ENCODE results near the gene KRT33A. TPM values are rescaled to one million over a fixed set of nuclear protein-coding genes. Genes with fewer than 3 reads are reported as not detected.
A peak's percentile ranks its signal among the peaks of the same experiment; 100 is the strongest.

KRT33A gene
- total and polyA plus RNA-seq, 10 donors: not detected

DNA sequence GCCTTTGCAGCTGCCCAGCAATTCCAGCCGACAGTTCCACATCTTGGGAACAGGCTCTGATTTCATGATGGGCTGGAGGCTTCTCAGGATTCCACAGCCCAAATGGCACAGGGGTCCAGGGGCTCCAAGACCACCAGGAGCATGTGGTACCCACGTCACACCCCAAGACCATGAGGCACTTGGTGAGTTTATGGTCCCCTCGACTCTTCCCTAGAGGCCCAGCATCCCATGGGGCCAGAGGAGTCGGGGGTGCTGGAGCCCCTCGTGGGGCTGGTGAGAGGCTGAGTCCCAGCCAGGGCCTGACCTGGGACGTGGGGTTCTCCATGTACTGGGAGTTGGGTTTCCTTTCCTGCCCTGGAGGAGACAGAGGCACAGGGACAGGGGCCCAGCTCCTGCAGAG, 25.0 kb downstream of the KRT33A start:
- intact Hi-C loops (cut with DNase I; ENCODE audit: low total_unique reads): loop anchor here (10.0 kb wide), 1 partner anchor 521 kb away; no protein-coding TSS in a partner anchor
- Histone ChIP-seq H3K9me3 (peaks cover 0 to 3% (median 2%) of the 10 kb centered on the region in 8 donors), H3K27ac (no peak overlapping the region), H3K27me3 (replicated peaks in 1 of 7) (no peaks in the 10 kb centered on the region), H3K4me1 (peaks cover 0 to 6% (median 0%) of the 10 kb centered on the region in 6 donors), H3K36me3 (no peaks in the 10 kb centered on the region), H3K4me3 (no peak overlapping the region)
- TF ChIP-seq POLR2A (IDR thresholded peaks at IDR 0.05) (no peak), POLR2AphosphoS5 (IDR thresholded peaks at IDR 0.05) (no peak)
- TF ChIP-seq, protein P1, sequence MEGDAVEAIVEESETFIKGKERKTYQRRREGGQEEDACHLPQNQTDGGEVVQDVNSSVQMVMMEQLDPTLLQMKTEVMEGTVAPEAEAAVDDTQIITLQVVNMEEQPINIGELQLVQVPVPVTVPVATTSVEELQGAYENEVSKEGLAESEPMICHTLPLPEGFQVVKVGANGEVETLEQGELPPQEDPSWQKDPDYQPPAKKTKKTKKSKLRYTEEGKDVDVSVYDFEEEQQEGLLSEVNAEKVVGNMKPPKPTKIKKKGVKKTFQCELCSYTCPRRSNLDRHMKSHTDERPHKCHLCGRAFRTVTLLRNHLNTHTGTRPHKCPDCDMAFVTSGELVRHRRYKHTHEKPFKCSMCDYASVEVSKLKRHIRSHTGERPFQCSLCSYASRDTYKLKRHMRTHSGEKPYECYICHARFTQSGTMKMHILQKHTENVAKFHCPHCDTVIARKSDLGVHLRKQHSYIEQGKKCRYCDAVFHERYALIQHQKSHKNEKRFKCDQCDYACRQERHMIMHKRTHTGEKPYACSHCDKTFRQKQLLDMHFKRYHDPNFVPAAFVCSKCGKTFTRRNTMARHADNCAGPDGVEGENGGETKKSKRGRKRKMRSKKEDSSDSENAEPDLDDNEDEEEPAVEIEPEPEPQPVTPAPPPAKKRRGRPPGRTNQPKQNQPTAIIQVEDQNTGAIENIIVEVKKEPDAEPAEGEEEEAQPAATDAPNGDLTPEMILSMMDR (IDR thresholded peaks at IDR 0.05 in 8 of 11, conservative IDR thresholded peaks at IDR 0.05 in 3 of 11): no peak
- 77 to 85% (median 81%) methylated on average over 2 to 6 of the region's 6 CpGs for WGBS, 5 donors
- no peak for DNase-seq

DNA sequence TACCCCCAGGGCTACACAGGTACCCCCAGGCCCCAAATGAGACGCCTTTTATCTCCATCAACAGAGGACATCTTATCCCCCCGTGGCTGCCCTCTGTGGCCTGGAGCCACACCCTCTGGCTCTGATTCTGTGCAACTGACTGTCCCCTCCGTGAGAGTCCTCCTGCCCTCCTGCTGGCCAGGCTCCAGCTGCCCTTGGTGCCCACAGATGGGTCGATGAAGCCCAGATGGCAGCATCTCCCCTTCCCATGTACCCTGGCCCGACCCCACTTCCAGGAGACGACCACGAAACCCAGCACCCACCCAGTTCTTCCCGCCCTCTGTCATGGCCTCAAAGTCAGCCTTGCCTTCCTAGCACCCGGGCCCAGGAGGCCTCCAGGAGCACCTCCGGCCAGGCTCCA, 25.5 kb downstream of the KRT33A start:
- DNase-seq: no peak
- WGBS, 5 donors: 66 to 90% (median 84%) methylated on average over 9 to 10 of the region's 10 CpGs
- peaks cover 0 to 8% (median 7%) of the 10 kb centered on the region in 8 donors for H3K9me3 ChIP-seq
- no peak overlapping the region for H3K4me3 ChIP-seq
- peaks cover 0 to 6% (median 0%) of the 10 kb centered on the region in 6 donors for H3K4me1 ChIP-seq
- H3K36me3 ChIP-seq: no peaks in the 10 kb centered on the region
- no peaks in the 10 kb centered on the region for H3K27me3 ChIP-seq (replicated peaks in 1 of 7)
- TF ChIP-seq POLR2AphosphoS5 (IDR thresholded peaks at IDR 0.05): no peak
- TF ChIP-seq POLR2A (IDR thresholded peaks at IDR 0.05): no peak
- TF ChIP-seq, protein P1 (IDR thresholded peaks at IDR 0.05 in 8 of 11, conservative IDR thresholded peaks at IDR 0.05 in 3 of 11): no peak
- intact Hi-C loops (cut with DNase I; ENCODE audit: low total_unique reads): loop anchor here (10.0 kb wide), 1 partner anchor 520 kb away; no protein-coding TSS in a partner anchor
- no peak overlapping the region for H3K27ac ChIP-seq

DNA sequence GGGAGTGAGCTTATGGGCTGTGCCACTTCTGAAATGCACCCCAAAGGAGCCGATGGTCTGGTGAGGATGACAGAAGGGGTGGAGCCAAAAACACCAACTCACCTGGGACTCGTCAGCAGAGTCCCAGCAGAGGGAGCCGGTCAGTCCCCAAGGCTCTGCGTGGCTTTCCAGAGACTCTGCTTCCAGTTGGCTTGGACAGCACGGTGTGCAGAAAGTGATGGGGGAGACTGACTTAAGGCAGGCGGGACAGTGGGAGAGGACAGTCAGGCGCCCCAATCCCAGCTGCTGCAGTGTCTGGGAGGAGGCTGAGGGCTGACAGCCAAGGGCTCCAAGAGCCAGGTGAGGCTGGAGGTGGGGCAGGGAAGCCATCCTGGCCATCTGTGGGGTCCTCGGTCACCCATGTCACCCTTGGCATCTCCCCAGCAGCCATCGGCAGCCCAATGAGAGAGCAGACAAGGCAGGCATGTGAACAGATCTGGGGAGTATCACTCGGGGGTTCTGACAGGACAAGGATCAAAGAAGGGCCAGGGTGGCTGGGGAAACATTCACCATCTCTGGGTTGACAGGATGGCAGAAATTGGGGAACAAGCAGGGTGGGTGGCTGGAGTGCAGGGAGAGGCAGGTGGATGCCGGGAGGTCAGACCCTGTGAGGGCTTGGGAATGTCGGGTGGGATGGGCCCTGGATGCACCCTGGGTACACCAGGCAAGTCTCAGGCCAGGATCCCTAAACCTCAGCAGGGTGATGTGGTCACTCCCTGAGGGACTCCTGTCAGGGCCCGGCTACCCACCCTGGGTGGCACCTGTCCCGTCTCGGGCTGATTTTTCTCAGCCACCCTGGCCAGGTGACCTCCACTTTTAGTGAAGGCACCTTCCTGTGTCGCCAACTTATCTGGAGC, 26.2 kb downstream of the KRT33A start:
- no peaks in the 10 kb centered on the region for H3K27me3 ChIP-seq (replicated peaks in 1 of 7)
- H3K4me3 ChIP-seq: no peak overlapping the region
- H3K4me1 ChIP-seq: peaks cover 0 to 6% (median 0%) of the 10 kb centered on the region in 6 donors
- intact Hi-C loops (cut with DNase I; ENCODE audit: low total_unique reads): loop anchor here (10.0 kb wide), 1 partner anchor 520 kb away; no protein-coding TSS in a partner anchor
- H3K9me3 ChIP-seq: peaks cover 0 to 15% (median 14%) of the 10 kb centered on the region in 8 donors
- 70 to 83% (median 75%) methylated on average over 14 to 16 of the region's 16 CpGs for WGBS, 5 donors
- no peak for TF ChIP-seq POLR2A (IDR thresholded peaks at IDR 0.05)
- TF ChIP-seq, protein P1 (IDR thresholded peaks at IDR 0.05 in 8 of 11, conservative IDR thresholded peaks at IDR 0.05 in 3 of 11): peak in 1 of 11 experiments; percentile 5
- no peaks in the 10 kb centered on the region for H3K36me3 ChIP-seq
- no peak for DNase-seq
- no peak overlapping the region for H3K27ac ChIP-seq
